HEK293 (cell line): ENCODE measurements around the gene SCN4A.

Experiments used
- CTCF ChIA-PET: fragments of 350-600 bp; formaldehyde crosslinking; extraction: SDS; loops from one replicate; lab custom pipeline; 2021; ENCODE audit warnings: antibody characterized with exemption; lab: Yijun Ruan, JAX
- POLR2A ChIA-PET: fragments of 300-600 bp; formaldehyde crosslinking; extraction: SDS; loops from one replicate; lab custom pipeline; 2020; ENCODE audit warnings: antibody characterized with exemption, inconsistent platforms; lab: Yijun Ruan, JAX
- H3K27ac ChIP-seq: fragments of 200-500 bp; sonication (Bioruptor generic); 2 replicates; pipeline ENCODE4 v1.5.1; 2014; ENCODE audit warnings: low read depth, low read length, control low read depth, inconsistent platforms; ENCODE audit errors: extremely low read depth
- H3K36me3 ChIP-seq, 2 experiments: fragments of 200-500 bp in 1 of 2; sonication (Bioruptor generic) in 1 of 2; 1 replicate in 1 of 2; 2 replicates in 1 of 2; pipeline ENCODE4 v1.5.1; 2014 to 2017; ENCODE audit warnings: inconsistent platforms in 2 of 2, low read length in 2 of 2; ENCODE audit not compliant: control insufficient read depth in 2 of 2, insufficient read depth in 1 of 2
- H3K4me1 ChIP-seq: fragments of 200-500 bp; sonication (Bioruptor generic); 2 replicates; pipeline ENCODE4 v1.5.1; 2014; ENCODE audit warnings: mild to moderate bottlenecking, low read length, inconsistent platforms; ENCODE audit not compliant: control insufficient read depth, insufficient read depth
- H3K4me3 ChIP-seq: 2 replicates; pipeline ENCODE4 v1.5.1; 2011; ENCODE audit warnings: low read depth, mild to moderate bottlenecking, control low read depth, low read length, moderate library complexity
- H3K9me3 ChIP-seq: fragments of 200-500 bp; sonication (Bioruptor generic); 2 replicates; pipeline ENCODE4 v1.5.1; 2014; ENCODE audit warnings: low read depth, low read length, inconsistent platforms; ENCODE audit not compliant: control insufficient read depth, insufficient read depth
- EGR2 ChIP-seq: fragments of 450-650 bp; formaldehyde crosslinking; IDR thresholded peaks from 2 replicates; pipeline ENCODE4 v1.5.1; 2016; ENCODE audit warnings: low read depth, missing biosample characterization, missing genetic modification characterization
- KLF16 ChIP-seq: fragments of 450-650 bp; formaldehyde crosslinking; IDR thresholded peaks from 2 replicates; pipeline ENCODE4 v1.5.1; 2017; ENCODE audit warnings: missing biosample characterization, missing genetic modification characterization
- SCRT2 ChIP-seq: fragments of 450-650 bp; formaldehyde crosslinking; IDR thresholded peaks from 2 replicates; pipeline ENCODE4 v1.5.1; 2016; ENCODE audit warnings: missing biosample characterization, missing genetic modification characterization
- ZBTB17 ChIP-seq: fragments of 450-650 bp; formaldehyde crosslinking; IDR thresholded peaks from 2 replicates; pipeline ENCODE4 v1.5.1; 2016; ENCODE audit warnings: missing biosample characterization, missing genetic modification characterization
- ZBTB7A ChIP-seq: fragments of 450-650 bp; formaldehyde crosslinking; IDR thresholded peaks from 2 replicates; pipeline ENCODE4 v1.5.1; 2016; ENCODE audit warnings: low read depth, missing biosample characterization, missing genetic modification characterization
- ZFHX2 ChIP-seq: fragments of 450-650 bp; formaldehyde crosslinking; conservative IDR thresholded peaks from 2 replicates; pipeline ENCODE4 v1.5.1; 2016; ENCODE audit warnings: missing biosample characterization, missing genetic modification characterization
- ZFP69B ChIP-seq: fragments of 450-650 bp; formaldehyde crosslinking; IDR thresholded peaks from 2 replicates; pipeline ENCODE4 v1.5.1; 2016; ENCODE audit warnings: missing biosample characterization, missing genetic modification characterization
- ZNF211 ChIP-seq: fragments of 450-650 bp; formaldehyde crosslinking; IDR thresholded peaks from 2 replicates; pipeline ENCODE4 v1.5.1; 2016; ENCODE audit warnings: low read depth, missing biosample characterization, missing genetic modification characterization
- ZNF23 ChIP-seq: fragments of 450-650 bp; formaldehyde crosslinking; IDR thresholded peaks from 2 replicates; pipeline ENCODE4 v1.5.1; 2016; ENCODE audit warnings: missing biosample characterization, missing genetic modification characterization, borderline replicate concordance
- ZNF423 ChIP-seq: fragments of 450-650 bp; formaldehyde crosslinking; IDR thresholded peaks from 2 replicates; pipeline ENCODE4 v1.5.1; 2016; ENCODE audit warnings: missing biosample characterization, missing genetic modification characterization
- ZNF514 ChIP-seq: fragments of 450-650 bp; formaldehyde crosslinking; IDR thresholded peaks from 2 replicates; pipeline ENCODE4 v1.5.1; 2016; ENCODE audit warnings: missing biosample characterization, missing genetic modification characterization
- ZNF585B ChIP-seq: fragments of 450-650 bp; formaldehyde crosslinking; IDR thresholded peaks from 2 replicates; pipeline ENCODE4 v1.5.1; 2016; ENCODE audit warnings: missing biosample characterization, missing genetic modification characterization
- ZNF623 ChIP-seq: fragments of 450-650 bp; formaldehyde crosslinking; IDR thresholded peaks from 2 replicates; pipeline ENCODE4 v1.5.1; 2016; ENCODE audit warnings: missing biosample characterization, missing genetic modification characterization
- ZNF785 ChIP-seq: fragments of 450-650 bp; formaldehyde crosslinking; IDR thresholded peaks from 2 replicates; pipeline ENCODE4 v1.5.1; 2016; ENCODE audit warnings: missing biosample characterization, missing genetic modification characterization
- ZXDB ChIP-seq: fragments of 450-650 bp; formaldehyde crosslinking; IDR thresholded peaks from 2 replicates; pipeline ENCODE4 v1.5.1; 2016; ENCODE audit warnings: missing biosample characterization, missing genetic modification characterization
- TF ChIP-seq, protein P1 (sequence below): fragments of 450-650 bp; formaldehyde crosslinking; IDR thresholded peaks from 2 replicates; pipeline ENCODE4 v1.5.1; 2016; ENCODE audit warnings: missing biosample characterization, missing genetic modification characterization
- TF ChIP-seq, protein P2 (sequence below): fragments of 450-650 bp; formaldehyde crosslinking; IDR thresholded peaks from 2 replicates; pipeline ENCODE4 v1.5.1; 2016; ENCODE audit warnings: missing biosample characterization, missing genetic modification characterization
- TF ChIP-seq, protein P3 (sequence below): fragments of 450-650 bp; formaldehyde crosslinking; IDR thresholded peaks from 2 replicates; pipeline ENCODE4 v1.5.1; 2016; ENCODE audit warnings: missing biosample characterization, missing genetic modification characterization
- TF ChIP-seq, protein P4 (sequence below): fragments of 450-650 bp; formaldehyde crosslinking; IDR thresholded peaks from 2 replicates; pipeline ENCODE4 v1.5.0; 2017; ENCODE audit warnings: missing biosample characterization, missing genetic modification characterization, borderline replicate concordance
- TF ChIP-seq, protein P5 (sequence below): fragments of 450-650 bp; formaldehyde crosslinking; optimal IDR thresholded peaks from 2 replicates; pipeline ENCODE3; 2016; ENCODE audit warnings: missing biosample characterization, mild to moderate bottlenecking, missing genetic modification characterization

Gene SCN4A

DNA sequence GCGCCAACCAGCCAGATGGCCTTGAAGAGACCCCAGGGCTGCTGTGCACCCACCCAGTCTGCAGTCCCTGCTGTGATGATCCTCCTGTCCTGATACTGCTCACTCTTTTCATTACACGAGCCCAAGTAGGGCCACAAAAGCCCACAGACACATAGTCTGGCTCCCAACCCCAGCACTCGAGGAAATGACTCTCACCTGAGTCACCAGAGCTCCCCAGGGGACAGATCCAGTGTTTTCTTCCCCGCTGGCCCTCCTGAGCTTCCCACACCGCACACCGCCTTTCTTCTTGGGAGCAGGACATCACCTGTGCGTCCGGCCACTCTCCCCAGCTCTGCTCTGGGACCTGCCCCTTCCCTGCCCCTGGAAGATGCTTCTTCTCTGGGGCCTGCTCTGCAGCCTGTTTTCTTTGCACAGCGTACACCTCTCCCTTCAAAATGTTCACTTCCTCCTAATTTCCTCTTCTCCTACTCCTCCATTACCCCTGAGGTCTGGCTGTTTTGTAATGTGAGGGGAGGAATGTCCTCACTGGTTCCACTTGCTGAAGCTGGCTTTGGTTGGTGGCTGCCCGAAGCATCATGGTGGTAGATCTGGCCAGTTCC, 2.0 kb upstream of the SCN4A start (continued):
- TF ChIP-seq ZNF514 (tag by site-specific recombination), result no peak
- no peak for TF ChIP-seq ZNF211
- 0 out of 2 replicates have a peak, but pooled peaks have one; percentile 10 for TF ChIP-seq ZFHX2
- TF ChIP-seq, protein P1, sequence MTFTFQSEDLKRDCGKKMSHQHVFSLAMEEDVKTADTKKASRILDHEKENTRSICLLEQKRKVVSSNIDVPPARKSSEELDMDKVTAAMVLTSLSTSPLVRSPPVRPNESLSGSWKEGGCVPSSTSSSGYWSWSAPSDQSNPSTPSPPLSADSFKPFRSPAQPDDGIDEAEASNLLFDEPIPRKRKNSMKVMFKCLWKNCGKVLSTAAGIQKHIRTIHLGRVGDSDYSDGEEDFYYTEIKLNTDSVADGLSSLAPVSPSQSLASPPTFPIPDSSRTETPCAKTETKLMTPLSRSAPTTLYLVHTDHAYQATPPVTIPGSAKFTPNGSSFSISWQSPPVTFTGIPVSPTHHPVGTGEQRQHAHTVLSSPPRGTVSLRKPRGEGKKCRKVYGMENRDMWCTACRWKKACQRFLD (tag by site-specific recombination), result no peak
- TF ChIP-seq, all 188 proteins: peak for 2

DNA sequence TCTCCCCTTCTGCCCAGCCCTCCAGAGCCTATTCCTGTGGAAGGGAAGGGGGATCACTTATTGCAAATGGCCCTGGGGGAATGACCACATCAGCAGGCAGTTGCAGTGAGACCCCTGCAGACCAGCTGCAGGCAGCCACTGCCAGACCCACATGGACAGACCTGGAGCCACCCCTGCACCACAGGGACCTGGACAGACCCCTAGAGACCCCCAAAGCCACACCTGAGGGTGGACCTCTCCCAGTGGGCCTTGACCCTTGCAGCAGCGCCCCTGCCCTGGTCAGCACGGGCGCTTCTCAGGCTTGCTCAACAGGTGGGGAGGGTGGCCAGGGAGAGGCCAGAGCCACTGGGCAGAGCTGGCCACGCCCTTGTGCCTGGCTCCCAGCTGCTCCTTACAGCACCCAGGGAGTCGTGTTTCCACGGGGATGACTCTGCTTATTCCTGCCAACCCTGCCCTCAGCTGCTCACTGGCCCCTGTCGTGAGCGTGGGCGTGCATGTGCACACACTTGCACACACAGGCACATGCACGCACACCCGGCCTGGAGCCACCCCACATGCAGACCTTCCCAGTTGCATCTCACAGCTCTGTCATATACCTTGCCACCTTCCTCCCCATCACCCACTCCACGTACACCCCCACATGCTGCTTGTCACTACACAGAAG, 1.3 kb upstream of the SCN4A start:
- no peaks in the 10 kb centered on the region for H3K4me1 ChIP-seq
- CTCF ChIA-PET, result interaction anchor here (0.7 to 1.2 kb wide), 2 partner anchors 39 to 308 kb away, joined by 3 to 6 read pairs; no protein-coding TSS in a partner anchor
- no peak overlapping the region for H3K4me3 ChIP-seq
- H3K9me3 ChIP-seq, result no peaks in the 10 kb centered on the region
- H3K27ac ChIP-seq, result no peak overlapping the region
- no peaks in the 10 kb centered on the region for H3K36me3 ChIP-seq
- TF ChIP-seq ZNF423 (no peak), ZNF623 (tag by site-specific recombination) (no peak), ZFHX2 (peak; percentile 69), SCRT2 (tag by site-specific recombination) (peak; percentile 84), ZXDB (tag by site-specific recombination) (no peak), EGR2 (tag by site-specific recombination) (peak; percentile 66; the same call in 1 of the 2 replicates)
- TF ChIP-seq, protein P2, sequence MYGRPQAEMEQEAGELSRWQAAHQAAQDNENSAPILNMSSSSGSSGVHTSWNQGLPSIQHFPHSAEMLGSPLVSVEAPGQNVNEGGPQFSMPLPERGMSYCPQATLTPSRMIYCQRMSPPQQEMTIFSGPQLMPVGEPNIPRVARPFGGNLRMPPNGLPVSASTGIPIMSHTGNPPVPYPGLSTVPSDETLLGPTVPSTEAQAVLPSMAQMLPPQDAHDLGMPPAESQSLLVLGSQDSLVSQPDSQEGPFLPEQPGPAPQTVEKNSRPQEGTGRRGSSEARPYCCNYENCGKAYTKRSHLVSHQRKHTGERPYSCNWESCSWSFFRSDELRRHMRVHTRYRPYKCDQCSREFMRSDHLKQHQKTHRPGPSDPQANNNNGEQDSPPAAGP (tag by site-specific recombination), result 0 out of 2 replicates have a peak, but pooled peaks have one; percentile 19
- TF ChIP-seq, protein P3, sequence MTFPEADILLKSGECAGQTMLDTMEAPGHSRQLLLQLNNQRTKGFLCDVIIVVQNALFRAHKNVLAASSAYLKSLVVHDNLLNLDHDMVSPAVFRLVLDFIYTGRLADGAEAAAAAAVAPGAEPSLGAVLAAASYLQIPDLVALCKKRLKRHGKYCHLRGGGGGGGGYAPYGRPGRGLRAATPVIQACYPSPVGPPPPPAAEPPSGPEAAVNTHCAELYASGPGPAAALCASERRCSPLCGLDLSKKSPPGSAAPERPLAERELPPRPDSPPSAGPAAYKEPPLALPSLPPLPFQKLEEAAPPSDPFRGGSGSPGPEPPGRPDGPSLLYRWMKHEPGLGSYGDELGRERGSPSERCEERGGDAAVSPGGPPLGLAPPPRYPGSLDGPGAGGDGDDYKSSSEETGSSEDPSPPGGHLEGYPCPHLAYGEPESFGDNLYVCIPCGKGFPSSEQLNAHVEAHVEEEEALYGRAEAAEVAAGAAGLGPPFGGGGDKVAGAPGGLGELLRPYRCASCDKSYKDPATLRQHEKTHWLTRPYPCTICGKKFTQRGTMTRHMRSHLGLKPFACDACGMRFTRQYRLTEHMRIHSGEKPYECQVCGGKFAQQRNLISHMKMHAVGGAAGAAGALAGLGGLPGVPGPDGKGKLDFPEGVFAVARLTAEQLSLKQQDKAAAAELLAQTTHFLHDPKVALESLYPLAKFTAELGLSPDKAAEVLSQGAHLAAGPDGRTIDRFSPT (tag by site-specific recombination), result 0 out of 2 replicates have a peak, but pooled peaks have one; percentile 28
- TF ChIP-seq, protein P4, sequence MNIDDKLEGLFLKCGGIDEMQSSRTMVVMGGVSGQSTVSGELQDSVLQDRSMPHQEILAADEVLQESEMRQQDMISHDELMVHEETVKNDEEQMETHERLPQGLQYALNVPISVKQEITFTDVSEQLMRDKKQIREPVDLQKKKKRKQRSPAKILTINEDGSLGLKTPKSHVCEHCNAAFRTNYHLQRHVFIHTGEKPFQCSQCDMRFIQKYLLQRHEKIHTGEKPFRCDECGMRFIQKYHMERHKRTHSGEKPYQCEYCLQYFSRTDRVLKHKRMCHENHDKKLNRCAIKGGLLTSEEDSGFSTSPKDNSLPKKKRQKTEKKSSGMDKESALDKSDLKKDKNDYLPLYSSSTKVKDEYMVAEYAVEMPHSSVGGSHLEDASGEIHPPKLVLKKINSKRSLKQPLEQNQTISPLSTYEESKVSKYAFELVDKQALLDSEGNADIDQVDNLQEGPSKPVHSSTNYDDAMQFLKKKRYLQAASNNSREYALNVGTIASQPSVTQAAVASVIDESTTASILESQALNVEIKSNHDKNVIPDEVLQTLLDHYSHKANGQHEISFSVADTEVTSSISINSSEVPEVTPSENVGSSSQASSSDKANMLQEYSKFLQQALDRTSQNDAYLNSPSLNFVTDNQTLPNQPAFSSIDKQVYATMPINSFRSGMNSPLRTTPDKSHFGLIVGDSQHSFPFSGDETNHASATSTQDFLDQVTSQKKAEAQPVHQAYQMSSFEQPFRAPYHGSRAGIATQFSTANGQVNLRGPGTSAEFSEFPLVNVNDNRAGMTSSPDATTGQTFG, result no peak
- TF ChIP-seq, protein P5, sequence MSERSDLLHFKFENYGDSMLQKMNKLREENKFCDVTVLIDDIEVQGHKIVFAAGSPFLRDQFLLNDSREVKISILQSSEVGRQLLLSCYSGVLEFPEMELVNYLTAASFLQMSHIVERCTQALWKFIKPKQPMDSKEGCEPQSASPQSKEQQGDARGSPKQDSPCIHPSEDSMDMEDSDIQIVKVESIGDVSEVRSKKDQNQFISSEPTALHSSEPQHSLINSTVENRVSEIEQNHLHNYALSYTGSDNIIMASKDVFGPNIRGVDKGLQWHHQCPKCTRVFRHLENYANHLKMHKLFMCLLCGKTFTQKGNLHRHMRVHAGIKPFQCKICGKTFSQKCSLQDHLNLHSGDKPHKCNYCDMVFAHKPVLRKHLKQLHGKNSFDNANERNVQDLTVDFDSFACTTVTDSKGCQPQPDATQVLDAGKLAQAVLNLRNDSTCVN (tag by site-specific recombination), result no peak
- TF ChIP-seq, all 188 proteins: peak for 5
- POLR2A ChIA-PET, result no interaction called here

DNA sequence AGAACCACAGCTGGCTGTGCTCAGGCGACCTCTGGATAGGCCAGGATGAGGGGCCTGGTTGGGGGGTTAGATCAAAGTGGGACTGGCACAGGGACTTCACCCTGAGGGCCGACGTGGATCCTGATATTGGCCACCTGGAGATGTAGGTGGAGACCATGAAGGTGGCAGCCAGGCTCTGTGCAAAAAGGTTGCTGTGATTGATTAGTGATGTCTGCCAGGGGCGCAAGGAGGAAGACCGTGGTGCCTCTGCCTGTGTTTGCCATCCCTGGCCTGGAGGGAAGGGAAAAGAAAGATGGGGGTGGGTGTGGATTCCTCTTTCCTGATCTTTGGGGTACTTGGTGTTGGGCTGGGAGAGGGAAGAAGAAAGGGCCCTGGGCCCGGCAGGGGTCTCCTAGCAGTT, 529 bp upstream of the SCN4A start:
- no peak for TF ChIP-seq ZNF785 (tag by site-specific recombination)
- TF ChIP-seq ZNF585B (tag by site-specific recombination), result no peak
- TF ChIP-seq ZBTB7A (tag by site-specific recombination), result no peak
- 0 out of 2 replicates have a peak, but pooled peaks have one; percentile 34 for TF ChIP-seq ZBTB17 (tag by site-specific recombination)
- peak; percentile 81 for TF ChIP-seq ZNF23
- TF ChIP-seq KLF16 (tag by site-specific recombination), result no peak
- no peak for TF ChIP-seq ZFP69B (tag by site-specific recombination)
- Histone ChIP-seq H3K4me3 (no peak overlapping the region), H3K9me3 (no peaks in the 10 kb centered on the region), H3K4me1 (no peaks in the 10 kb centered on the region), H3K27ac (no peak overlapping the region), H3K36me3 (no peaks in the 10 kb centered on the region)
- CTCF ChIA-PET, result no interaction called here
- POLR2A ChIA-PET, result no interaction called here
